Body of pancreas (tissue), 4 donors: Measurements from ENCODE around the gene TRIM47.
"Not testable (repeated sequence)": the region's sequence is repeated elsewhere in the genome, so short reads cannot be mapped to it uniquely, and the experiment has no call there.

Experiments
- CTCF ChIP-seq, 7 experiments: fragments of 450-650 bp in 4 of 7; fragments of 200-600 bp in 3 of 7; sonication (generic) in 3 of 7; IDR thresholded peaks; one replicate each; pipeline ENCODE4 v1.5.1; 2016 to 2019; ENCODE audit warnings: antibody characterized with exemption in 7 of 7
- POLR2A ChIP-seq, 3 donors: fragments of 450-650 bp; IDR thresholded peaks; one replicate each; pipeline ENCODE4 v1.6.1; 2016; ENCODE audit warnings: antibody characterized with exemption in 3 of 3, mild to moderate bottlenecking in 2 of 3

DNA sequence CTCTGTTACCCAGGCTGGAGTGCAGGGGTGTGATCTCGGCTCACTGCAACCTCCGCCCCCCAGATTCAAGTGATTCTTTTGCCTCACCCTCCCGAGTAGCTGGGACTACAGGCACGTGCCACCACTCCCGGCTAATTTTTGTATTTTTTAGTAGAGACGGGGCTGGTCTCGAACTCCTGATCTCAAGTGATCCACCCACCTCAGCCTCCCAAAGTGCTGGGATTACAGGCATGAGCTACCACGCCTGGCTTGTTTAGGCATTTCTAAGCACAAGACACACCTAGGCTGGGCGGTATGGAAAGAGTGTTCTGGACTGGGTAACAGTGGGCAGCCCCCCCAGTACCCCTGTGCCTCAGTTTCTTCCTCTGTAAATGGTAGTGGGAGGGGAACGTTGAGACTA lies 8.2 kb downstream of the TRIM47 start:
- TF ChIP-seq CTCF, POLR2A (IDR thresholded peaks at IDR 0.05): not testable (repeated sequence)
